Astrocyte (in vitro differentiated cells and primary cell): Measurements from ENCODE around the gene PDZD7.

Experiments used
- EZH2 ChIP-seq: IDR thresholded peaks from 2 replicates; pipeline ENCODE4 v1.6.1; 2012; ENCODE audit warnings: mild to moderate bottlenecking, low read length, inconsistent platforms; ENCODE audit not compliant: insufficient read depth
- TF ChIP-seq, protein P1 (sequence below): IDR thresholded peaks from 2 replicates; pipeline ENCODE4 v1.5.1; 2011; ENCODE audit warnings: low read depth, mild to moderate bottlenecking, inconsistent platforms, low read length, moderate library complexity; ENCODE audit not compliant: insufficient read depth

- no peak for TF ChIP-seq EZH2
- TF ChIP-seq, protein P1, sequence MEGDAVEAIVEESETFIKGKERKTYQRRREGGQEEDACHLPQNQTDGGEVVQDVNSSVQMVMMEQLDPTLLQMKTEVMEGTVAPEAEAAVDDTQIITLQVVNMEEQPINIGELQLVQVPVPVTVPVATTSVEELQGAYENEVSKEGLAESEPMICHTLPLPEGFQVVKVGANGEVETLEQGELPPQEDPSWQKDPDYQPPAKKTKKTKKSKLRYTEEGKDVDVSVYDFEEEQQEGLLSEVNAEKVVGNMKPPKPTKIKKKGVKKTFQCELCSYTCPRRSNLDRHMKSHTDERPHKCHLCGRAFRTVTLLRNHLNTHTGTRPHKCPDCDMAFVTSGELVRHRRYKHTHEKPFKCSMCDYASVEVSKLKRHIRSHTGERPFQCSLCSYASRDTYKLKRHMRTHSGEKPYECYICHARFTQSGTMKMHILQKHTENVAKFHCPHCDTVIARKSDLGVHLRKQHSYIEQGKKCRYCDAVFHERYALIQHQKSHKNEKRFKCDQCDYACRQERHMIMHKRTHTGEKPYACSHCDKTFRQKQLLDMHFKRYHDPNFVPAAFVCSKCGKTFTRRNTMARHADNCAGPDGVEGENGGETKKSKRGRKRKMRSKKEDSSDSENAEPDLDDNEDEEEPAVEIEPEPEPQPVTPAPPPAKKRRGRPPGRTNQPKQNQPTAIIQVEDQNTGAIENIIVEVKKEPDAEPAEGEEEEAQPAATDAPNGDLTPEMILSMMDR: no peak
Observed at GRCh38 chr10:101079874-101080273, 48.9 kb upstream of the PDZD7 start.
